Measurements from ENCODE around the gene RELN. TPM values are rescaled to one million over a fixed set of nuclear protein-coding genes. Genes with fewer than 3 reads are reported as not detected.

The RELN gene
- total RNA-seq, 1 donor from 2014 or later: not detected

DNA sequence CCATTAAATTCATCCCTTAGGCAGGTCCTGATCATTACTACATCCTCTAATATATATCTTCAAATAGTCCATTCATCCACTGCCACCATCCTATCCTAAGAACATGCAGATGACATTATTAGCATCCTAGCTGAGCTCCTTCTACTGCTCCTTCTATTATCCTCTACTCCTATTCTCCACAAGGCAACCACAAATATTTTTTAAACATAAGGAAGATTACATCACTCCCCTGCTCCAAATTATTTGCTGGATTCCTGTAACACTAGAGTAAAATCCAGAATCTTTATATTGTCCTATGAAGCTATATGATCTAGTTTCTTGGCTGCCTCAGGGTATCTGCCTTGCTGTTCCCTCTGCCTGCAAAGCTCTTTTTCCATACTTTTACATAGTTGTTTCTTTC lies 367.2 kb downstream of the RELN start:
- no peaks in the 10 kb centered on the region for H3K27me3 ChIP-seq (ENCODE audit: control insufficient read depth, insufficient read depth, low read length)
- DNase-seq (ENCODE audit: low read depth) (no peak), FAIRE-seq (no peak)
- TF ChIP-seq, protein P1, sequence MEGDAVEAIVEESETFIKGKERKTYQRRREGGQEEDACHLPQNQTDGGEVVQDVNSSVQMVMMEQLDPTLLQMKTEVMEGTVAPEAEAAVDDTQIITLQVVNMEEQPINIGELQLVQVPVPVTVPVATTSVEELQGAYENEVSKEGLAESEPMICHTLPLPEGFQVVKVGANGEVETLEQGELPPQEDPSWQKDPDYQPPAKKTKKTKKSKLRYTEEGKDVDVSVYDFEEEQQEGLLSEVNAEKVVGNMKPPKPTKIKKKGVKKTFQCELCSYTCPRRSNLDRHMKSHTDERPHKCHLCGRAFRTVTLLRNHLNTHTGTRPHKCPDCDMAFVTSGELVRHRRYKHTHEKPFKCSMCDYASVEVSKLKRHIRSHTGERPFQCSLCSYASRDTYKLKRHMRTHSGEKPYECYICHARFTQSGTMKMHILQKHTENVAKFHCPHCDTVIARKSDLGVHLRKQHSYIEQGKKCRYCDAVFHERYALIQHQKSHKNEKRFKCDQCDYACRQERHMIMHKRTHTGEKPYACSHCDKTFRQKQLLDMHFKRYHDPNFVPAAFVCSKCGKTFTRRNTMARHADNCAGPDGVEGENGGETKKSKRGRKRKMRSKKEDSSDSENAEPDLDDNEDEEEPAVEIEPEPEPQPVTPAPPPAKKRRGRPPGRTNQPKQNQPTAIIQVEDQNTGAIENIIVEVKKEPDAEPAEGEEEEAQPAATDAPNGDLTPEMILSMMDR (IDR thresholded peaks at IDR 0.05; ENCODE audit: insufficient read depth, low read length, severe bottlenecking): no peak
- no peaks in the 10 kb centered on the region for H3K36me3 ChIP-seq (ENCODE audit: control insufficient read depth, insufficient read depth, low read length)
- no peak overlapping the region for H3K4me3 ChIP-seq (ENCODE audit: low read depth, low read length)

GRCh38 chr7:103613655-103614642 lies 375.5 kb downstream of the RELN start:
- FAIRE-seq: no peak
- H3K36me3 ChIP-seq (ENCODE audit: control insufficient read depth, insufficient read depth, low read length): no peaks in the 10 kb centered on the region
- DNase-seq (ENCODE audit: low read depth): peak; percentile 34
- no peaks in the 10 kb centered on the region for H3K27me3 ChIP-seq (ENCODE audit: control insufficient read depth, insufficient read depth, low read length)
- TF ChIP-seq, protein P1 (IDR thresholded peaks at IDR 0.05; ENCODE audit: insufficient read depth, low read length, severe bottlenecking): peak; percentile 30
- no peak overlapping the region for H3K4me3 ChIP-seq (ENCODE audit: low read depth, low read length)

DNA sequence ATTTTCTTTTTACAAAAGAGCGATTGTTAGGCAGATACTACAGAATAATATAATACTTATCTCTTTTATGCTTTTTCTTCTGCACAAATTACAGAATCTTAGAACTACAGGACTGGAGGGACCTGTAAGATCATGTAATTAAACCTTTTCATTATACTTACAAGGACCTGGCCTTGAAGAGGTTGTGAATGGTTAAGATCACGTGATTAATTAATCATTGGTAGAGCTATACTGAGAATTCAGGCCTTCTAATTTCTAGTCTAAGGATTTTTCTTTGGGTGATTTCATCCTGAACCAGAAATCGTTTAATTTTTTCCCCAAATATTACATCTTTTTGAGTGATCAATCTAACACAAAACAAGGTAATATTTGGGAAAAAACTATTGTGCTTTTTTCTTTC lies 379.7 kb downstream of the RELN start:
- Histone ChIP-seq H3K36me3 (ENCODE audit: control insufficient read depth, insufficient read depth, low read length) (no peaks in the 10 kb centered on the region), H3K4me3 (ENCODE audit: low read depth, low read length) (no peak overlapping the region), H3K27me3 (ENCODE audit: control insufficient read depth, insufficient read depth, low read length) (no peaks in the 10 kb centered on the region)
- DNase-seq (ENCODE audit: low read depth) (no peak), FAIRE-seq (no peak)
- TF ChIP-seq, protein P1 (IDR thresholded peaks at IDR 0.05; ENCODE audit: insufficient read depth, low read length, severe bottlenecking): no peak

- FAIRE-seq (no peak), DNase-seq (ENCODE audit: low read depth) (no peak)
- no peak overlapping the region for H3K4me3 ChIP-seq (ENCODE audit: low read depth, low read length)
- H3K36me3 ChIP-seq (ENCODE audit: control insufficient read depth, insufficient read depth, low read length): no peaks in the 10 kb centered on the region
- TF ChIP-seq, protein P1 (IDR thresholded peaks at IDR 0.05; ENCODE audit: insufficient read depth, low read length, severe bottlenecking): no peak
- H3K27me3 ChIP-seq (ENCODE audit: control insufficient read depth, insufficient read depth, low read length): no peaks in the 10 kb centered on the region
Measured at GRCh38 chr7:103605640-103606039, 383.8 kb downstream of the RELN start.

DNA sequence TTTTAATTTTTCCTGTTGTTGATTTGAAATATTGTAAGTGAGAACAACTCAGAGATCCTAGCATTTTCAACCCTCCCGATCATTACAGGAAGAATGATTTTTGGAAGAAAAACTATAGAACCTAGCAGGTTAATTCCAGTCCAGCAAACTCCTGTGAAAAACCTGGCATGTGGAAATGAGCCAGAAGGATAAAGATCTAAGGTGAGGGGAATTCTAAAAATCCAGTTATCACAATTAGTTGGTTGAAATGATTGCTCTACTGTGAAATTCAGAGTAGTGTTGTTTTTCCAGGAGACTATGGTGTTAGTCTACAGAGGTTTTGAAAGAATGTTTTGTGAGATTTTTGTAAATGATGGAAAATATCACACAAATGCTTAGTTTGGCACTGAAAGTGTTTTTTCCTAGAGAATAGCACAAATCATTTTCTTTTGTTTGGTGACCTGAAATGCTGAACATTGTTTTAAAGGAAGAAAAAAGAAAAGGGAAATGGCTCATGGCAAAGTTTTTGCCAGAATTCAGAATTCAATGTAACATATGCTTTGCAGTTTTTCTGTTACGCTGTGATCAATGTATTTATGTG lies 391.0 kb downstream of the RELN start:
- H3K4me3 ChIP-seq (ENCODE audit: low read depth, low read length): no peak overlapping the region
- TF ChIP-seq, protein P1 (IDR thresholded peaks at IDR 0.05; ENCODE audit: insufficient read depth, low read length, severe bottlenecking): no peak
- DNase-seq (ENCODE audit: low read depth) (no peak), FAIRE-seq (no peak)
- no peaks in the 10 kb centered on the region for H3K36me3 ChIP-seq (ENCODE audit: control insufficient read depth, insufficient read depth, low read length)
- peaks cover 2% of the 10 kb centered on the region for H3K27me3 ChIP-seq (ENCODE audit: control insufficient read depth, insufficient read depth, low read length)
